ENCODE data around the gene CSNK2A2. TPM values are rescaled to one million over a fixed set of nuclear protein-coding genes. Genes with fewer than 3 reads are reported as not detected.

CSNK2A2 gene
- polyA plus RNA-seq, 1 donor, result 50.7 TPM

DNA sequence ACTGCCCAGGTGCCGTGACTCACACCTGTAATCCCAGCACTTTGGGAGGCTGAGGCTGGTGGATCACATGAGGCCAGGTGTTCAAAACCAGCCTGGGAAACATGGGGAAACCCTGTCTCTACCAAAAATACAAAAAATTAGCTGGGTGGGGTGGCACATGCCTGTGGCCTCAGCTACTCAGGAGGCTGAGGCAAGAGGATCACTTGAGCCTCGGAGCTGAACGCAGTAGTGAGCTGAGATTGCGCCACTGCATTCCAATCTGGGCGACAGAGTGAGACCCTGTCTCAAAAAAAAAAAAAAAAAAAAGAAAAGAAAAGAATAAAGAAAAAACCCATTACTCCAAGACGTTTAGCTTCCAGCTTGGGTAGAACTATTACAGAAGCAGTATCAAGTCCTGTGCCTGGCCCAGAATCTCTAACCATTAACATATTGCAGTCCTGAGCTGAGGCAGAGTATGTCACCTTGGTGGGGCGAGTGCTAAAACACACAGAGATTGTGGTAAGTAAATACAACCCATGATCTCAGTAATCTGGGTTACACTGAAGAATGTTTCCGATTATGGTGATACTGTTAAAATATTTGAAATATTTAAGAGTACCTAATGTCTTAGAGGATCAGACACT is 45.5 kb downstream of the CSNK2A2 start:
- WGBS (ENCODE audit: insufficient coverage, low lambda C conversion rate), result 44% methylated on average over 2 of the region's 8 CpGs
- H3K27me3 ChIP-seq (ENCODE audit: control insufficient read depth, insufficient read depth, low read length), result no peaks in the 10 kb centered on the region
- H3K4me1 ChIP-seq (ENCODE audit: control insufficient read depth, insufficient read depth, low read length), result no peaks in the 10 kb centered on the region
- H3K9me3 ChIP-seq (ENCODE audit: control insufficient read depth, low read depth, low read length), result no peaks in the 10 kb centered on the region
- no peak overlapping the region for H3K27ac ChIP-seq (ENCODE audit: low read length)
- peaks cover 2% of the 10 kb centered on the region for H3K36me3 ChIP-seq (ENCODE audit: control insufficient read depth, insufficient read depth, low read length)
- no peak for DNase-seq
- H3K4me3 ChIP-seq (ENCODE audit: low read length), result no peak overlapping the region

DNA sequence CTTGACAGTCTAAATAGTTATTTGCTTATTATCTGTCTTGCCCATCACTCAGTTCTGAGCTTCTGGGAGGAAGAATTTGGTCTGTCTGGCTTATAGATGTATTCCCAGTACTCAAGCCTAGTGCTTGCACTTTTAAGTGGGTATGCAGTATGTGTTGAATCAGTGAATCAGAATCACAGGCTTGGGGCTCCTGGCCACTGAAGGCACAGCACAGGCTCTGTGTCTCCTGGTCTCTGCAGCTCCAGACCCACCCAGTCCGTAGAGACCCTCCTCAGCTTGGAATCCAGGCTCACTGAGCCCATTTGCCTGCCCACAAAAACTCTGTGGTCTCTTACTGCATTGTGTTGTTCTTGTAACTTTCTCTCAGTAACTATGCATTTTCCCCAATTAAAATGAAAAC is 49.4 kb downstream of the CSNK2A2 start:
- DNase-seq, result no peak
- Histone ChIP-seq H3K36me3 (ENCODE audit: control insufficient read depth, insufficient read depth, low read length) (no peaks in the 10 kb centered on the region), H3K27me3 (ENCODE audit: control insufficient read depth, insufficient read depth, low read length) (no peaks in the 10 kb centered on the region), H3K27ac (ENCODE audit: low read length) (no peak overlapping the region), H3K9me3 (ENCODE audit: control insufficient read depth, low read depth, low read length) (no peaks in the 10 kb centered on the region), H3K4me3 (ENCODE audit: low read length) (no peak overlapping the region), H3K4me1 (ENCODE audit: control insufficient read depth, insufficient read depth, low read length) (no peaks in the 10 kb centered on the region)
- no CpG with 5 or more reads among the region's 1 CpG for WGBS (ENCODE audit: insufficient coverage, low lambda C conversion rate)

DNA sequence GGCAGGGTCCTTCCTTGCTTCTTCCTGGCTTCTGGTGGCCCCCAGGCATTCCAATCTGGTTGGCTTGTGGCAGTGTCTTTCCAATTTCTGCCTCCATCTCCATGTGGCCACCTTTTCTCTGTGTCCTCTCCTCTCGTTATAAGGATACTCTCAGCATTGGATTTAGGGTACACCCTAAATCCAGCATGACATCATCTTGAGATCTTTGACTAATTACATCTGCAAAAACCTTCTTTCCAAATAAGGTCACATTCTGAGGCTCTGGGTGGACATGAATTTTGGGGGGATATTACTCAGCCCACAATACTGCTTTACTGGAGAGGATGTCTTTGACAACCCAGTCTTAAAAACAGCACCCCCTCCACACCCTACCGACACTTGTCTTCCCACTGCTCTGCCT is 49.8 kb downstream of the CSNK2A2 start:
- H3K36me3 ChIP-seq (ENCODE audit: control insufficient read depth, insufficient read depth, low read length), result no peaks in the 10 kb centered on the region
- no peak for DNase-seq
- no peaks in the 10 kb centered on the region for H3K27me3 ChIP-seq (ENCODE audit: control insufficient read depth, insufficient read depth, low read length)
- no peaks in the 10 kb centered on the region for H3K4me1 ChIP-seq (ENCODE audit: control insufficient read depth, insufficient read depth, low read length)
- 100% methylated on average over 1 of the region's 2 CpGs for WGBS (ENCODE audit: insufficient coverage, low lambda C conversion rate)
- H3K4me3 ChIP-seq (ENCODE audit: low read length), result no peak overlapping the region
- no peak overlapping the region for H3K27ac ChIP-seq (ENCODE audit: low read length)
- no peaks in the 10 kb centered on the region for H3K9me3 ChIP-seq (ENCODE audit: control insufficient read depth, low read depth, low read length)

DNA sequence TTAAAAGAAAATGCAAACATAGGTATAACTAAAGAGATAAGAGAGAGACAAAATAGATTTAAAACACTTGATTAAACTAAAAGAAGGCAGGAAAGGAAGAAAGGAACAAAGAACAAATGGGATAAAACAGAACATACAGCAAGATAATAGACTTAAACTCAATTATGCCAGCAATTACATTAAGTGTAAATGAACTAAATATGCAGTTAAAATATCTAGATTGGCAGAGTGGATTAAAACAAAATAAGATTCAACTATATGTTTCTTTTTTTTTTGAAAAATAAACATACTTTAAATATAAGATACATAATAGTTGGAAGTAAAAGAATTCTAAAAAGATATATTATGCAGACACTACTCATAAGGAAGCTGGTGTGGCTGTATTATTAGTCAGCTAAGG is 59.1 kb downstream of the CSNK2A2 start:
- no peak for DNase-seq
- peaks cover 7% of the 10 kb centered on the region for H3K9me3 ChIP-seq (ENCODE audit: control insufficient read depth, low read depth, low read length)
- H3K27ac ChIP-seq (ENCODE audit: low read length), result no peak overlapping the region
- no peaks in the 10 kb centered on the region for H3K36me3 ChIP-seq (ENCODE audit: control insufficient read depth, insufficient read depth, low read length)
- no peaks in the 10 kb centered on the region for H3K4me1 ChIP-seq (ENCODE audit: control insufficient read depth, insufficient read depth, low read length)
- no peak overlapping the region for H3K4me3 ChIP-seq (ENCODE audit: low read length)
- H3K27me3 ChIP-seq (ENCODE audit: control insufficient read depth, insufficient read depth, low read length), result no peaks in the 10 kb centered on the region

DNA sequence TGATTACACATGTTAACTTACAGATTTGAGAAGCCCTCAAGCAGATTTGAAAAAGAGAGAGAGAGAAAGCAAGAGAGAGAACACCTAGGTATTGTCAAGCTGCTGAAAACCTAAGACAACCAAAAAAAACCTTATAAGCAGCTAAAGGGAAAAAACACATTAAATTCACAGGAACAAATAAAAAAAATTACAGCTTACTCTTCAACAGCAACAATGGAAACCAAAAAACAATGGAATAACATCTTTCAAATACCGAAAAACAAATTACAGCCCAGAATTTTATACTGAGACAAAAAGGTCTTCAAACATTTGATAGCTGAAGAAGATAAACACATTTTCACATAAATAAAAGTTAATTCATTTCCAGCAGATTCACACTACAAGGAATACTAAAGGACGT is 60.3 kb downstream of the CSNK2A2 start:
- WGBS (ENCODE audit: insufficient coverage, low lambda C conversion rate), result 100% methylated on average over 1 of the region's 2 CpGs
- H3K4me1 ChIP-seq (ENCODE audit: control insufficient read depth, insufficient read depth, low read length), result no peaks in the 10 kb centered on the region
- H3K9me3 ChIP-seq (ENCODE audit: control insufficient read depth, low read depth, low read length), result peaks cover 7% of the 10 kb centered on the region
- H3K27me3 ChIP-seq (ENCODE audit: control insufficient read depth, insufficient read depth, low read length), result no peaks in the 10 kb centered on the region
- DNase-seq, result no peak
- H3K27ac ChIP-seq (ENCODE audit: low read length), result no peak overlapping the region
- no peak overlapping the region for H3K4me3 ChIP-seq (ENCODE audit: low read length)
- H3K36me3 ChIP-seq (ENCODE audit: control insufficient read depth, insufficient read depth, low read length), result no peaks in the 10 kb centered on the region

DNA sequence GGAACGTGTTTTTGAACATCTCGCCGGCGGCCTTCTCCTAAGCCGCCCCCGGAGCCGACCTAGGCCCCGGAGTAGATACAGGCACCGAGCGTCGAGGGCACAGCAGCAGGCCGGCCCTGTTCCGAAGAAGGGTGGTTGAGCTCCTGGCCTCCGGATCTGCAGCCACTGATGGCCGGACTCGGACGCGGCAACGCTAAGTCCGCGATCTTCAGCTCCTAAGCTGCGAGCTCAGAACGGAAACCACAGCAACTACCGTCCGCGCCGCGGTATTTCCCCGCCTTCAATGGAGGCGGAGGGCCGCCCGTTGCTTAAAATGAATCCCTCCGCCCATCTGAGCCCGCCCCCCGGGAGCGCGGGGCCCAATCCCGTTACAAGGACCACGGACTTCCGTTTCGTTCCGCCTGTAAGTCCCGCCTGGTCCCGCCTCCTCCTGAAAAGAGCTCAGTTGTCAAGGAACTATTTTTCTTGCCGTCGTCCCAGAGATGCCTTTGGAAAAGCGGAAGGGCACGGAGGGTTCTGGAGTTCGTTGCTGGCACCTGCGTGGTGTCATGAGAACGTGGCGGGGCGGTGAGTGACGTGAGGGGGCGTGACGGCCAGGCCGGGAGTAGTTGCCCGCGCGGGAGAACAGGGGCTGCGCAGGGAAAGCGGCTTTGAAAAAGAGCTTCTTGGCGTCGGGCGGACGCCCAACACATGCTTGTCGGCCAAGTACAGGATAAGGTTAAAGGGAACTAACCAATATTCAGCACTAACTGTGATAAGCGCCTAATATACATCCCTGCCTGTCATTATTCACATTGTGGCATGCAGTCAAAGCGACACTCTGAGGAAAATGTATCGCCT is 68.6 kb downstream of the CSNK2A2 start, which contains the start of gene CFAP20:
Gene CFAP20 (minus strand): TSS at position 285 of the 840 bp plus-strand sequence. CDS start 266 bp downstream, at position 19.
- Histone ChIP-seq H3K4me3 (ENCODE audit: low read length) (peak within 1 kb of the TSS; percentile 99), H3K27me3 (ENCODE audit: control insufficient read depth, insufficient read depth, low read length) (no peaks in the 10 kb centered on the region), H3K27ac (ENCODE audit: low read length) (peak within 1 kb of the TSS; percentile 98), H3K36me3 (ENCODE audit: control insufficient read depth, insufficient read depth, low read length) (no peaks in the 10 kb centered on the region), H3K4me1 (ENCODE audit: control insufficient read depth, insufficient read depth, low read length) (peaks cover 10% of the 10 kb centered on the region), H3K9me3 (ENCODE audit: control insufficient read depth, low read depth, low read length) (peaks cover 10% of the 10 kb centered on the region)
- no CpG with 5 or more reads among the region's 70 CpGs for WGBS (ENCODE audit: insufficient coverage, low lambda C conversion rate)
- peak; percentile 99 to 100 for DNase-seq

DNA sequence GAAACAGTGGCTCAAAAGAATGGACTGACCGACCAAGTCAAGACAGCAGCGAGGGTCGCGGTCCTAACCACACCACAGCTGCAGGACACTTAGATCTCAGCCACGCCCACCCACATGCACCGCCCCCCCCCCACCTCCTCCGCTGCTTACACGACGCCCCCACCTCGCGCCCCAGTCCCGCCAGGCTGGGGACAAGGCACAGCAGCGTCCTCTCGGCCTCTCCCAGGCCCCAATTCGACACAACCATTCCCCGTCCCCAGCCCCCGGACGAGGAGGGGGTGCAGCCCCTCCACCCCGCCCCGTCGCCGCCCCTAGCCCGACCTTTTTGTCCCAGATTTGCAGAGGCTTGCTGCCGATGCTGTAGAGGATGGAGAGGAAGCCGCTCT is 69.2 kb downstream of the CSNK2A2 start:
- no peak for DNase-seq
- Histone ChIP-seq H3K4me1 (ENCODE audit: control insufficient read depth, insufficient read depth, low read length) (peaks cover 14% of the 10 kb centered on the region), H3K36me3 (ENCODE audit: control insufficient read depth, insufficient read depth, low read length) (no peaks in the 10 kb centered on the region), H3K9me3 (ENCODE audit: control insufficient read depth, low read depth, low read length) (peaks cover 10% of the 10 kb centered on the region), H3K27ac (ENCODE audit: low read length) (peak overlapping the region; percentile 98), H3K4me3 (ENCODE audit: low read length) (peak overlapping the region; percentile 99), H3K27me3 (ENCODE audit: control insufficient read depth, insufficient read depth, low read length) (no peaks in the 10 kb centered on the region)
- WGBS (ENCODE audit: insufficient coverage, low lambda C conversion rate), result no CpG with 5 or more reads among the region's 25 CpGs

DNA sequence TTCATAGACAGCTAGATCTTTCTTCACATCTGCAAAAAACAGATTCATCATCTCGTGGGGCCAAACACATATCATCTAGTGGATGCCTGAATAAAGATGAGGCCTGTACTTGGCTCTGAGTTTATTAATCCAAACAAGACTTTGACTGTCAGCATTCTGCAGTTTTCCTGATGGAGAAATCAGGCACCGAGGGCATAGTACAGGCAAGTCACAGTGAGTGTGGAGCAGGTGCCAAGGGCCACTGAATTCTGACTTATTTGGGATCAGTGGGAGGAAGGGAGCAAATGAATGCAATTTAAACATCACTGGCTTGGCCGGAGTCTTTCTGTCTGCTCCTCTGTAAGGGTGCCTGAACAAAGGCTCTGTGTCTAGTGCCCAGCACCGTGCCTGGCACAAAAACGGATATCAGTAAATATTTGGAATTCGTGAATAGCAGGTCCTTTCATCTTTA is 69.7 kb downstream of the CSNK2A2 start:
- Histone ChIP-seq H3K27me3 (ENCODE audit: control insufficient read depth, insufficient read depth, low read length) (no peaks in the 10 kb centered on the region), H3K9me3 (ENCODE audit: control insufficient read depth, low read depth, low read length) (peaks cover 10% of the 10 kb centered on the region), H3K27ac (ENCODE audit: low read length) (peak overlapping the region; percentile 98), H3K4me1 (ENCODE audit: control insufficient read depth, insufficient read depth, low read length) (peaks cover 14% of the 10 kb centered on the region), H3K36me3 (ENCODE audit: control insufficient read depth, insufficient read depth, low read length) (no peaks in the 10 kb centered on the region), H3K4me3 (ENCODE audit: low read length) (peak overlapping the region; percentile 99)
- DNase-seq, result peak in 1 of 2 donors; percentile 72
- WGBS (ENCODE audit: insufficient coverage, low lambda C conversion rate), result no CpG with 5 or more reads among the region's 6 CpGs

DNA sequence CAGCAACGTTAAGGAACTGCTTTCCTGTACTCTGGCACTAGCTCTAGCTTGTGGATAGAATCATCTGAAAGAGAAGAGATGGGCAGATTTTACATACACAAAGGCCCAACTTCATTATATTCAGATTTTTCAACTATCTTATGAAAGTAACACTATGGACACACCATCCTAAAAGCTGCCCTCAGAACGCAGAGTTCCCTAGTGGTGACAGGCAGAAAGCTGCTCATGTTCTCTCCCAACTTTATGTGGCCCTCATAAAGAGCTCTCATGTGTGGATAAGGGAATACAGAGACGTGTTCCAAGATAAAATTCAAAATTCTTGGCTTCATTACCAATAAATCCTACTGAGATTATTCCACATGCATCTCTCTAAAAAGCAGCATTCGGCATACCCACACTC is 70.3 kb downstream of the CSNK2A2 start:
- Histone ChIP-seq H3K4me3 (ENCODE audit: low read length) (peak overlapping the region; percentile 99), H3K4me1 (ENCODE audit: control insufficient read depth, insufficient read depth, low read length) (peaks cover 14% of the 10 kb centered on the region), H3K27ac (ENCODE audit: low read length) (peak overlapping the region; percentile 98), H3K27me3 (ENCODE audit: control insufficient read depth, insufficient read depth, low read length) (no peaks in the 10 kb centered on the region), H3K9me3 (ENCODE audit: control insufficient read depth, low read depth, low read length) (peaks cover 10% of the 10 kb centered on the region), H3K36me3 (ENCODE audit: control insufficient read depth, insufficient read depth, low read length) (no peaks in the 10 kb centered on the region)
- no peak for DNase-seq
- WGBS (ENCODE audit: insufficient coverage, low lambda C conversion rate), result no CpG with 5 or more reads among the region's 4 CpGs

DNA sequence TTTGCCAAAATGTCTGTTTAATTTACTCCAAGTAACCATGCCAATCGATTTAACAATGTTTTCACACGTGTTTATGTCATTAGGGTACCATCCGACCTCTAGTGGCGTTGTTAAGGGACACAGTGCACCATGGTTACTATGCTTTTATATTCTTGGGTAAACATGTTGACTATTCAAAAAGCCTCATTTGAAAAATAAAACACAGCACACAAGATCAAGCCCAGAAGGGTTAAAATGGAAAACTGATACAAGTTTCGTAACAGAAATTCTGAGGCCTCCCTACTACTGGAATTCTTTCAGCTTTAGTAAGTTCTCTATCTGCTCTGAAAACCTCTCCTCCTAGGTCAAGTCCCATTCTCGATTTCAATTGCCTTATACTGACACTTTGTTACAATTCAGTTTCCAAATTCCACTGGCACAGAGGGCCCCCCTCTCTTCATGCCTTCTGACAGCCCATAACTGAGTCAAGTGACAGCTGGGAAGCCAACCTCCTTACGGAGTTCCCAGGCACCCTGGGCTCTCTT is 70.8 kb downstream of the CSNK2A2 start:
- peak overlapping the region; percentile 1 for H3K4me3 ChIP-seq (ENCODE audit: low read length)
- WGBS (ENCODE audit: insufficient coverage, low lambda C conversion rate), result 0% methylated on average over 1 of the region's 7 CpGs
- peaks cover 10% of the 10 kb centered on the region for H3K9me3 ChIP-seq (ENCODE audit: control insufficient read depth, low read depth, low read length)
- peak overlapping the region; percentile 98 for H3K27ac ChIP-seq (ENCODE audit: low read length)
- DNase-seq, result peak in 1 of 2 donors; percentile 57
- H3K36me3 ChIP-seq (ENCODE audit: control insufficient read depth, insufficient read depth, low read length), result no peaks in the 10 kb centered on the region
- no peaks in the 10 kb centered on the region for H3K27me3 ChIP-seq (ENCODE audit: control insufficient read depth, insufficient read depth, low read length)
- H3K4me1 ChIP-seq (ENCODE audit: control insufficient read depth, insufficient read depth, low read length), result peaks cover 14% of the 10 kb centered on the region

Measured in large intestine (tissue), 3 donors.